NCI-H345 treated with DMSO at 0.1 percent for 48 hours (cell line): ENCODE results near the gene MMP28.

ENCODE experiments used
- DNase-seq: peaks from one replicate; lab custom pipeline; 2025; ENCODE audit not compliant: unreplicated experiment; lab: John Stamatoyannopoulos, UW

MMP28 gene

GRCh38 chr17:35727635-35728034 lies 67.8 kb downstream of the MMP28 start:
- DNase-seq: no peak

- DNase-seq: no peak
These were observed 68.4 kb downstream of the MMP28 start for GRCh38 chr17:35726953-35727460.

GRCh38 chr17:35726127-35726952 lies 69.1 kb downstream of the MMP28 start:
- DNase-seq: no peak

- no peak for DNase-seq
These were observed 69.7 kb downstream of the MMP28 start for GRCh38 chr17:35725802-35726126.

GRCh38 chr17:35725058-35725457 lies 70.4 kb downstream of the MMP28 start:
- DNase-seq: no peak

- no peak for DNase-seq
These were observed 71.7 kb downstream of the MMP28 start for GRCh38 chr17:35723735-35724134.

- no peak for DNase-seq
These were observed 78.0 kb downstream of the MMP28 start for GRCh38 chr17:35717475-35717874.

GRCh38 chr17:35716897-35717465 lies 78.5 kb downstream of the MMP28 start:
- no peak for DNase-seq

GRCh38 chr17:35716173-35716572 lies 79.3 kb downstream of the MMP28 start:
- no peak for DNase-seq
